Right cardiac atrium (tissue), 5 donors: ENCODE results near the gene MRI1. TPM values are rescaled to one million over a fixed set of nuclear protein-coding genes. Genes with fewer than 3 reads are reported as not detected.
"Not testable (repeated sequence)": the region's sequence is repeated elsewhere in the genome, so short reads cannot be mapped to it uniquely, and the experiment has no call there.

Experiments
- ATAC-seq, 2 donors: fragments of 200-7000 bp; cut with Tn5 transposase; one replicate each; pipeline versions ENCODE4 v1.8.0 to v1.9.1; 2020; ENCODE audit warnings: moderate library complexity in 2 of 2, mild to moderate bottlenecking in 1 of 2
- DNase-seq, 3 donors: peaks; one replicate each; pipeline ENCODE4 v3.0.0-alpha.2; 2020
- H3K27ac ChIP-seq: one replicate; pipeline ENCODE4 v1.5.1; 2013; ENCODE audit warnings: mild to moderate bottlenecking, low read length, control low read depth, moderate library complexity
- H3K27me3 ChIP-seq: one replicate; pipeline ENCODE4 v1.6.1; 2013; ENCODE audit not compliant: control insufficient read depth, insufficient read depth
- H3K4me1 ChIP-seq: one replicate; pipeline ENCODE4 v1.6.1; 2013; ENCODE audit warnings: low read length; ENCODE audit not compliant: control insufficient read depth, insufficient read depth
- H3K4me3 ChIP-seq: one replicate; pipeline ENCODE4 v1.5.1; 2013; ENCODE audit warnings: low read length, control low read depth
- H3K9me3 ChIP-seq: one replicate; pipeline ENCODE4 v1.6.1; 2013; ENCODE audit warnings: low read length; ENCODE audit not compliant: control insufficient read depth
- WGBS: extraction: QIAGEN DNeasy Blood & Tissue Kit; methylation state at CpG from one replicate; pipeline ENCODE4 v1.1.7; 2013; 5-methylcytosine and 5-hydroxymethylcytosine counted together
- intact Hi-C, 4 donors: fragments of 100-400 bp; cut with DNase I; formaldehyde crosslinking; loops; one replicate each; pipeline versions ENCODE4 v1.11.0 to v1.14.0; 2022 to 2023
- polyA plus RNA-seq: library from polyadenylated mRNA; stranded (reverse); fragments of 200-250 nt; gene quantifications from one replicate; pipeline ENCODE4 v1.2.3, GENCODE V29; 2013
- total RNA-seq, 4 donors: library from RNA; stranded (reverse); fragmentation: NEBNext Ultra II Directional; extraction: Animal tissue kit (Norgen Biotek cat#: 25700); gene quantifications; one replicate each; pipeline ENCODE4 v1.2.1, GENCODE V29; 2021
- donor health status: healthy with polysubstance abuse.
- donor health status: DM: no; HTN: yes; CAD: no.
- donor health status: DM: no; HTN: no; CAD: no.
- donor health status: DM: no; HTN: yes; CAD: no; lungs with severe emphysema.
- donor health status: DM: yes; HTN: yes; CAD: no.

The MRI1 gene
- total and polyA plus RNA-seq, 5 donors: 11.2 to 21.2 (median 16.7) TPM

DNA sequence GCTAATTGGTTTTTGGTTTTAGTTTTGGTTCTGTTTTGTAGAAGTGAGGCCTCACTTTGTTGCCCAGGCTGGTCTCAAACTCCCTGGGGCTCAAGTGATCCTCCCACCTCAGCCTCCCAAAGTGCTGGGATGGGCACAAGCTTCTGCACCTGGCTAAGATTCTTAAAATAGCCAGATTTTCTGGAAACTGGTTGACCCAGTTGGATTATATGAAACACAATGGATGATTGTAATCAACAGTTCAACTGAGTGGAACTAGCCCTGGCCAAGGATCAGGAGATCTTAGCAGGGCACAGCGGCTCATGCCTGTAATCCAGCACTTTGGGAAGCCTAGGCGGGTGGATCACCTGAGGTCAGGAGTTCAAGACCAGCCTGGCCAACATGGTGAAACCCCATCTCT lies 29.6 kb upstream of the MRI1 start:
- H3K27ac ChIP-seq: no peak overlapping the region
- H3K9me3 ChIP-seq: no peaks in the 10 kb centered on the region
- 93% methylated on average over 2 of the region's 2 CpGs for WGBS
- H3K27me3 ChIP-seq: no peaks in the 10 kb centered on the region
- no peak overlapping the region for H3K4me3 ChIP-seq
- no peak for ATAC-seq
- DNase-seq: no peak
- H3K4me1 ChIP-seq: peaks cover 2% of the 10 kb centered on the region
- intact Hi-C loops: no loop called here

DNA sequence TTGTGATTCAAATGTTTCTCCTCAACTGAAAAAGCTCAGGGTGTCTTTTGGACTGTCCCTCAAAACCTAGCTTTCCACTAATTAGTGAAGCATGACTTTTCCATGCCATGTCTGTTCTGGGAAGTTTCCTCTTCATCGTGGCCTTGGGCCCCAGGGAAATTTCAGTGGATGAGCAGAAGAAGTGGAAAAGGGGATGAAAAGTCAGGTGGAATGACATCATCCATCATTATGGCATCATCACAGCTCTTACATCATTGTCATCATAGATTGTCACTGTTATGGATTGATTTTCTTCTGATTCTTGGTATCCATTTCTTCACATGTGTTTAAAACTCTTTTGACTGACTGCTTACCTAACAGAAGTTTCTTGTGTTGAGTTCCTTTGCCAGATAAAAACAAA lies 26.2 kb upstream of the MRI1 start:
- intact Hi-C loops: no loop called here
- Histone ChIP-seq H3K27ac (no peak overlapping the region), H3K27me3 (no peaks in the 10 kb centered on the region), H3K4me3 (no peak overlapping the region), H3K4me1 (peaks cover 2% of the 10 kb centered on the region), H3K9me3 (no peaks in the 10 kb centered on the region)
- ATAC-seq: no peak
- WGBS: 96% methylated on average over 1 of the region's 1 CpG
- DNase-seq: no peak

- Histone ChIP-seq H3K27ac (no peak overlapping the region), H3K9me3 (no peaks in the 10 kb centered on the region), H3K4me3 (no peak overlapping the region), H3K4me1 (no peaks in the 10 kb centered on the region), H3K27me3 (no peaks in the 10 kb centered on the region)
- DNase-seq: no peak
- ATAC-seq: no peak
- 92% methylated on average over 2 of the region's 2 CpGs for WGBS
- intact Hi-C loops: no loop called here
Measured at GRCh38 chr19:13741893-13742292, 22.4 kb upstream of the MRI1 start.

DNA sequence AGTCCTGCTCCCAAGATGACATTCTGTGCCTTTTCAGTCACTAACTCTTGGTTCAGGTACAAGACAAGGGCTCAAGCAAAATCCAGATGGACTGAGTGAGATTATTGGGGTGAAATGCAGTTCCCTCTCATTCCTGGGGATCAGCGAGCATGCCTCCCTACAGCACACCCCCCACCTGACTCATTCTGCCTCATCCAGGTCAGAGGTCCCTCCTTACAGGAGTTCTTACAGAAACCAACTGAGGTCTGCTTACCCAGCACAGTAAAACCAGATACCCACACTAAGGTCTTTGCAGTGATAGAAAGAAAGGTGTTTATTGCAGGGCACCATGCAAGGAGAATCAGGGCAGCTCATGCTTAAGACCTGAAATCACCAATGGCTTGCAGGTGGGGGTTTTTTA lies 21.6 kb upstream of the MRI1 start:
- Histone ChIP-seq H3K4me3 (no peak overlapping the region), H3K4me1 (no peaks in the 10 kb centered on the region), H3K27me3 (no peaks in the 10 kb centered on the region), H3K27ac (no peak overlapping the region), H3K9me3 (no peaks in the 10 kb centered on the region)
- ATAC-seq: no peak
- no peak for DNase-seq
- WGBS: 93% methylated on average over 1 of the region's 1 CpG
- intact Hi-C loops: no loop called here

DNA sequence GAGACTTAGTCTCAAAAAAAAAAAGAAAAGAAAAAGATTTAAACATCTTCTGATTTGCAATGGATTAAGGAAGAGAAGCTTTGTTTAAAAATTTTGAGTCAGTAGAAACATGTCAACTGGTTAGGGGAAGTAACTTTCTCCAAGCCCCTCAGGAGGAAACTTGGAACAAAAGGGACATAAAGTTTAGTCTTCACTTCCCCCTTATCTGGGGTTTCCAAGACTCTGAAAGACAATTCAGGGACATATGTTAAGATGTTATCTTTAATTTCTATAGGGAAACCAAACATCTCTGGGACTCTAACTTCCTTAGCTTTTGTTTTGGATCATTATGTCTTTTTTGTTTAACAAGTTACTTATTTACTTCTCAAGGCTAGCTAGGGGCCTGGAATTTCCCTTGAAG lies 20.1 kb upstream of the MRI1 start:
- DNase-seq (no peak), ATAC-seq (no peak)
- H3K9me3 ChIP-seq: no peaks in the 10 kb centered on the region
- H3K4me3 ChIP-seq: no peak overlapping the region
- intact Hi-C loops: no loop called here
- H3K27ac ChIP-seq: no peak overlapping the region
- no peaks in the 10 kb centered on the region for H3K4me1 ChIP-seq
- H3K27me3 ChIP-seq: no peaks in the 10 kb centered on the region

GRCh38 chr19:13747098-13747453 lies 17.2 kb upstream of the MRI1 start:
- H3K27me3 ChIP-seq: no peaks in the 10 kb centered on the region
- no peak overlapping the region for H3K4me3 ChIP-seq
- intact Hi-C loops: no loop called here
- H3K9me3 ChIP-seq: no peaks in the 10 kb centered on the region
- DNase-seq: no peak
- H3K4me1 ChIP-seq: no peaks in the 10 kb centered on the region
- peak overlapping the region; percentile 21 for H3K27ac ChIP-seq
- no peak for ATAC-seq
- WGBS: 87% methylated on average over 8 of the region's 8 CpGs

DNA sequence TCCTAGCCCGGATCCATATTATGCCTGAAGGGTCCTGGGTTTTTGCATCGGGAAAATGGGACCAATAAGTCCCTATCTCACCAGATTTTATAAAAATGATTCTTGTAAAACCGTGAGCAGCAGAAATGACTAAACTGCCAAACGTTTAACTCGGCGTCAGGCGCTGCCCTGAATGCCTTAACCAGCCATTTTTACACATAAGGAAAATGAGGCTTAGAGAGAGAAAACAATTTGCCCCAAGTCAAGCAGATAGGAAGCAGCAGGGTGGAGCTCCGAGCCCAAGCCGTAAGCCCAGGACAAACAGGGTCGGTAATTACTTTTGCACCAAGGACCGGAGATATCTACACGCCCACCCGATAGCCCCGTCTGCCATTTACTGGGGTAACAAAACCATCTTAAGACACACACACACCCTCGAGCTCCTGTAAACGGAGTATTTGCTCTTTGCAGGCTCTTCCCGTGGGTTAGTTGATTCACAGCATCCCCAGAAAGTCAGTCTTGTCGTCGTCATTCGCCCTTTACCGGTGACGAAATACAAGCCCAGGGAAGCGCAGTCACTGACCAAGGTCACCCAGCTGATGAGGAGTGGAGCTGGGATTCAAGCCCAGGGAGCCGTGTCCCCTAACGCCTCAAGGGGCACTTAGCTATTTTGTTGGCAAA lies 16.0 kb upstream of the MRI1 start:
- peak in 2 of 3 donors; percentile 36 to 47 for DNase-seq
- no peaks in the 10 kb centered on the region for H3K9me3 ChIP-seq

GRCh38 chr19:13751436-13751835 lies 12.9 kb upstream of the MRI1 start:
- Histone ChIP-seq H3K4me1 (no peaks in the 10 kb centered on the region), H3K27ac (no peak overlapping the region), H3K27me3 (no peaks in the 10 kb centered on the region), H3K9me3 (no peaks in the 10 kb centered on the region), H3K4me3 (no peak overlapping the region)
- WGBS: 87% methylated on average over 16 of the region's 16 CpGs
- intact Hi-C loops: no loop called here
- ATAC-seq (no peak), DNase-seq (peak in 1 of 3 donors; percentile 47)

More for the DNA sequence above, 16.0 kb upstream of the MRI1 start:
- H3K4me1 ChIP-seq: no peaks in the 10 kb centered on the region
- WGBS: under 1% methylated on average over 25 of the region's 25 CpGs
- ATAC-seq: peak in 1 of 2 donors; percentile 18
- peak overlapping the region; percentile 74 for H3K27ac ChIP-seq
- intact Hi-C loops: no loop called here
- H3K4me3 ChIP-seq: peak overlapping the region; percentile 83
- no peaks in the 10 kb centered on the region for H3K27me3 ChIP-seq

- H3K4me1 ChIP-seq, H3K9me3 ChIP-seq, H3K27ac ChIP-seq, ATAC-seq, intact Hi-C loops, H3K4me3 ChIP-seq, H3K27me3 ChIP-seq, DNase-seq: not testable (repeated sequence)
- WGBS: 89% methylated on average over 7 of the region's 7 CpGs
Measured at GRCh38 chr19:13753622-13754021, 10.7 kb upstream of the MRI1 start.

- intact Hi-C loops: no loop called here
Measured at GRCh38 chr19:13756210-13756609, 8.1 kb upstream of the MRI1 start.

GRCh38 chr19:13757805-13758772 lies 6.2 kb upstream of the MRI1 start:
- Histone ChIP-seq H3K4me1 (no peaks in the 10 kb centered on the region), H3K27ac (no peak overlapping the region), H3K4me3 (no peak overlapping the region), H3K9me3 (no peaks in the 10 kb centered on the region), H3K27me3 (no peaks in the 10 kb centered on the region)
- intact Hi-C loops: no loop called here
- ATAC-seq (no peak), DNase-seq (no peak)
- 84% methylated on average over 15 of the region's 15 CpGs for WGBS

More at GRCh38 chr19:13756210-13756609, 8.1 kb upstream of the MRI1 start:
- ATAC-seq: no peak
- WGBS: 97% methylated on average over 9 of the region's 9 CpGs
- H3K4me1 ChIP-seq: no peaks in the 10 kb centered on the region
- H3K4me3 ChIP-seq: no peak overlapping the region
- no peaks in the 10 kb centered on the region for H3K9me3 ChIP-seq
- no peak overlapping the region for H3K27ac ChIP-seq
- peak in 1 of 3 donors; percentile 33 for DNase-seq
- no peaks in the 10 kb centered on the region for H3K27me3 ChIP-seq
